ENCODE results near the gene TSSK3.

Gene TSSK3, protein sequence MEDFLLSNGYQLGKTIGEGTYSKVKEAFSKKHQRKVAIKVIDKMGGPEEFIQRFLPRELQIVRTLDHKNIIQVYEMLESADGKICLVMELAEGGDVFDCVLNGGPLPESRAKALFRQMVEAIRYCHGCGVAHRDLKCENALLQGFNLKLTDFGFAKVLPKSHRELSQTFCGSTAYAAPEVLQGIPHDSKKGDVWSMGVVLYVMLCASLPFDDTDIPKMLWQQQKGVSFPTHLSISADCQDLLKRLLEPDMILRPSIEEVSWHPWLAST

DNA sequence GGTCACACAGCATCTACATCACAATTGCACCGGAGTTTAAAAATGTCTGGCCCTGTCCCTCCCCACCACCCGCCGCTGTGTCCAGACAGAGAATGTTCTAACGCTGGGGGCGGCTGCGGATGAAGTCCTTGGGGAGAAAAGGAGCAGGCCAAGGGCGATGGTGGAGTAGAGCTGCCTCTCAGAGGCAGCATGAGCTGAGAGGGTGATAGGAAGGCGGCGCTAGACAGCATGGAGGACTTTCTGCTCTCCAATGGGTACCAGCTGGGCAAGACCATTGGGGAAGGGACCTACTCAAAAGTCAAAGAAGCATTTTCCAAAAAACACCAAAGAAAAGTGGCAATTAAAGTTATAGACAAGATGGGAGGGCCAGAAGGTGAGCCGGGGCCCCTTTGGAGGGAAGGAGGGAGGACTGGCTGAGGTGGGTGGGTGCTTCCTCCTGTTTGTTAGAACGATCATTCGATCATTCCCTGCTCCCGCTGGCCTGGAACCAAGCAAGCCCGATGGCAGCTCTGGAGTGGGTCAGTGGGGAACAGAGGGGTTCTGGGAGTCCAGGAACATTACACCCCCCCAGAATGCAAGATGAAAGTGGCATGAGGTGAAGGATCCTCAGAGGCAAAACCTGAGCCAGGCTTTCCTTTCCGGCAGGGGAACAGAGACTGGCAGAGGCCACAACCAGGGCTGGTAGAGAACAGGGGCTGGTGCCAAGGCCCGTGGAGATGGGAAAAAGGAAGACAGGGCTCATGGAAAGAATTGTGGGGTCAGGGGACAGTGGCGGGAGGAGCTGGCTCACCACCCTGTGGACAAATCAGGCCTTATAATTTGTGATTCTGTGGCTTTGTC lies at the start of gene TSSK3, which contains the start of gene FAM229A:
TSS of gene TSSK3 (plus strand) at position 66 of the 840 bp plus-strand sequence. CDS start at position 229, 163 bp downstream.
TSS of gene FAM229A (minus strand) at position 12 of the 840 bp plus-strand sequence. CDS start 394 bp downstream, outside the sequence.
- TF ChIP-seq, protein P1, sequence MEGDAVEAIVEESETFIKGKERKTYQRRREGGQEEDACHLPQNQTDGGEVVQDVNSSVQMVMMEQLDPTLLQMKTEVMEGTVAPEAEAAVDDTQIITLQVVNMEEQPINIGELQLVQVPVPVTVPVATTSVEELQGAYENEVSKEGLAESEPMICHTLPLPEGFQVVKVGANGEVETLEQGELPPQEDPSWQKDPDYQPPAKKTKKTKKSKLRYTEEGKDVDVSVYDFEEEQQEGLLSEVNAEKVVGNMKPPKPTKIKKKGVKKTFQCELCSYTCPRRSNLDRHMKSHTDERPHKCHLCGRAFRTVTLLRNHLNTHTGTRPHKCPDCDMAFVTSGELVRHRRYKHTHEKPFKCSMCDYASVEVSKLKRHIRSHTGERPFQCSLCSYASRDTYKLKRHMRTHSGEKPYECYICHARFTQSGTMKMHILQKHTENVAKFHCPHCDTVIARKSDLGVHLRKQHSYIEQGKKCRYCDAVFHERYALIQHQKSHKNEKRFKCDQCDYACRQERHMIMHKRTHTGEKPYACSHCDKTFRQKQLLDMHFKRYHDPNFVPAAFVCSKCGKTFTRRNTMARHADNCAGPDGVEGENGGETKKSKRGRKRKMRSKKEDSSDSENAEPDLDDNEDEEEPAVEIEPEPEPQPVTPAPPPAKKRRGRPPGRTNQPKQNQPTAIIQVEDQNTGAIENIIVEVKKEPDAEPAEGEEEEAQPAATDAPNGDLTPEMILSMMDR (IDR thresholded peaks at IDR 0.05; ENCODE audit: extremely low read depth, insufficient read depth, missing control alignments) = no peak
- in situ Hi-C loops (cut with MboI; ENCODE audit: low pct_unique_long_range_greater_than_20kb, low sequenced_read_pairs, unreplicated experiment) = no loop called here

DNA sequence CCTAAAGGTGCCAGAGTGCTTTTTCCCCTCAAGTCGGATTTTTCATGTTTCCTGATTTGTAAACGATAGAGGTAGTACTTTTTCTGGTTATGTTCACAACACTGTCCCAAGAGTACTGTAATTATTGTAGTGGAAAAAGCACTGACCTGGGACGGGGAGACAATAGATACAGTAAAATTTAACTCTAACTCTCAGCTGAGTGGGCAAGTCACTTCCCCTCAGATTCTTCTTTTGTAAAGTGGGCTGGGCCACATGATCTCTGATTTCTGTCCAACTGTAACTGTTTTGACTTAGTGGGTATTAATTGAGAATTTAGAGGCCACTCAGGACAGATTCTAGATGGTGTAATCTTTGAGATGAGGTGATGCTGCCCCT lies 45.4 kb upstream of the TSSK3 start:
- no peak for DNase-seq (ENCODE audit: low spot score)
- TF ChIP-seq, protein P1 (IDR thresholded peaks at IDR 0.05; ENCODE audit: extremely low read depth, insufficient read depth, missing control alignments) = no peak
- in situ Hi-C loops (cut with MboI; ENCODE audit: low pct_unique_long_range_greater_than_20kb, low sequenced_read_pairs, unreplicated experiment) = loop anchor here (10.0 kb wide), 2 partner anchors 58 to 102 kb away; no protein-coding TSS in a partner anchor

More for the DNA sequence above, at the start of gene TSSK3, which contains the start of gene FAM229A:
- DNase-seq (ENCODE audit: low spot score) = no peak

DNA sequence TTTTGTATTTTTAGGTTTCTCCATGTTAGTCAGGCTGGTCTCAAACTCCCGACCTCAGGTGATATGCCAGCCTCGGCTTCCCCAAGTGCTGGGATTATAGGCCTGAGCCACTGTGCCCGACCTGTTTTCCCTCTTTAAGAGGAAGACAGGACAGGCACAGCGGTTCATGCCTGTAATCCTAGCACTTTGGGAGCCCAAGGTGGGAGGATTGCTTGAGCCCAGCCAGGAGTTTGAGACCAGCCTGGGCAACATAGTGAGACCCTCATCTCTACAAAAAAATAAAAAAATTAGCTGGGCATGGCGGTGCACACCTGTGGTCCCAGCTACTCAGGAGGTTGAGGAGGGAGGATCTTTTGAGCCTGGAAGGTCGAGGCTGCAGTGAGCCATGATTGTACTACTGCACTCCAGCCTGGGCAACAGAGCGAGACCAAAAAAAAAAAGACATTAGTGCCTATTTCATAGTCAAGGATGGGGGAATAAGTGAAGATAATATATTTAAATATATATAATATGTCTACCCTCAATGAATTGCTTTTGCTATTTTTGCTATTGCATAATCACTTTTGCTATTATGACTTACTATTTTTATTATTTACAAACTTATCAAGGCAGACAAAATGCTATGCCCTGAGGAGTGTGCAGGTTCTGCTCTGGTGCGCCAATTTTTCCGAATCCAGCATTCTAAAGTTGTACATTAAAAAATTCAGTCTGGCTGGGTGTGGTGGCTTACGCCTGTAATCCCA lies 44.0 kb upstream of the TSSK3 start:
- in situ Hi-C loops (cut with MboI; ENCODE audit: low pct_unique_long_range_greater_than_20kb, low sequenced_read_pairs, unreplicated experiment) = loop anchor here (10.0 kb wide), 2 partner anchors 57 to 103 kb away; no protein-coding TSS in a partner anchor
- DNase-seq (ENCODE audit: low spot score) = no peak

DNA sequence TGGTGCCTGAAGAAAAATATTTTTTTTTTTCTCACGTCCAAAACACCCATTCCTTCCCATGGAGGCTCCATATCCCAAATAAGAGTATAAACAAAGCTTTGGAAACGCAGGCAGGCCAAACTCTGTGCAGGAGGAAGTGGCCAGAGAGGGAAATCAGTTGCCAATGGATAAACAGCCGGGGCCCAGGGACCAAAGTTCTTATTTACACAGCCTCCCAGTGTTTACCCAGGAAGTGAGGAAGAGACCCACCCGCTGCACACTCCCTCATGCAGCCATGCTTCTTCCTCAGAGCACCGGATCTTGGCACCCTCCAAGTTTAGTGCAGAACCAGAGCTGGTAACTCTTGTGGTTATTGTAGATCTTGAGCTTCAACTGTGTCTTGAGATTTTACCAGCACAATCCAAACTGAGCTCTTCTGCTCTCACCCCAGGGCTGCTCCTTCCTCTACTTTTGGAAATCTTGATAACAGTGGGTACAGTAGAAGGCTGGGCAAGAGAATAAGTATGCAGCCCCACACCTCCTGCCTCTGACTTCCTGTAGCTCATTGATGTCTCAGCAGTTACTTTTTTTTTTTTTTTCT lies 40.5 kb upstream of the TSSK3 start:
- no peak for DNase-seq (ENCODE audit: low spot score)
- in situ Hi-C loops (cut with MboI; ENCODE audit: low pct_unique_long_range_greater_than_20kb, low sequenced_read_pairs, unreplicated experiment) = no loop called here
- TF ChIP-seq, protein P1 (IDR thresholded peaks at IDR 0.05; ENCODE audit: extremely low read depth, insufficient read depth, missing control alignments) = no peak

More for the DNA sequence above, 44.0 kb upstream of the TSSK3 start:
- TF ChIP-seq, protein P1 (IDR thresholded peaks at IDR 0.05; ENCODE audit: extremely low read depth, insufficient read depth, missing control alignments) = no peak

DNA sequence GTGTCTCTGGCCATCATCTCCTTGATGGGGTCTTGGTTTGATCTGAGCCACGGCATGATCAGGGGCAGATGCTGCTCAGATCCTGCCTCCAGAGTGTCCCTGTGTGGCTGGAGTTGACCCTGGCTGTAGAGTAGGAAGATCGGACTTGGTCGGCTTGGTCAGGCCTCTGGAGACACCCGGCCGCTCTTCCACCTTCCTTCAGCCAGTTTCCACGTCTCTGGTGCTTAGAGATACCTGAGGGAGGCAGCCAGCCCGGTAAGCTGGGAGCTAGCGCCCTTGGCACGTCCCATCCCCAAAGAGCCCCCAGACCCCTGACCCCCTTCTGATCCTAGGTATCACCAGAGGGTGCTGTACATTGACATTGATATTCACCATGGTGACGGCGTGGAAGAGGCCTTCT lies 35.1 kb upstream of the TSSK3 start:
- TF ChIP-seq, protein P1 (IDR thresholded peaks at IDR 0.05; ENCODE audit: extremely low read depth, insufficient read depth, missing control alignments) = no peak
- no peak for DNase-seq (ENCODE audit: low spot score)
- in situ Hi-C loops (cut with MboI; ENCODE audit: low pct_unique_long_range_greater_than_20kb, low sequenced_read_pairs, unreplicated experiment) = no loop called here

Measured in GM13977 (cell line).